KMS-11 (cell line): ENCODE data around the gene DUS1L.

ENCODE experiments used
- H2AFZ ChIP-seq: fragments of 200-600 bp; sonication (generic); 2 replicates; pipeline ENCODE4 v1.6.1; 2016; ENCODE audit warnings: antibody characterized with exemption, mixed run types, low read depth
- H3K27ac ChIP-seq: fragments of 200-600 bp; sonication (generic); 2 replicates; pipeline ENCODE4 v1.6.1; 2016; ENCODE audit warnings: mild to moderate bottlenecking, mixed run types
- H3K27me3 ChIP-seq: fragments of 200-600 bp; sonication (generic); 2 replicates; pipeline ENCODE4 v1.6.1; 2017; ENCODE audit warnings: mild to moderate bottlenecking, low read depth, mixed run types, moderate library complexity; ENCODE audit not compliant: insufficient read depth
- H3K36me3 ChIP-seq: fragments of 200-600 bp; sonication (generic); 2 replicates; pipeline ENCODE4 v1.6.1; 2017; ENCODE audit warnings: mild to moderate bottlenecking, mixed run types; ENCODE audit not compliant: insufficient read depth
- H3K4me1 ChIP-seq: fragments of 200-600 bp; sonication (generic); 2 replicates; pipeline ENCODE4 v1.6.1; 2016; ENCODE audit warnings: mild to moderate bottlenecking, low read depth, mixed run types; ENCODE audit not compliant: poor library complexity, severe bottlenecking
- H3K4me2 ChIP-seq: fragments of 200-600 bp; sonication (generic); 2 replicates; pipeline ENCODE4 v1.7.0; 2016; ENCODE audit warnings: mild to moderate bottlenecking, mixed run types
- H3K4me3 ChIP-seq: fragments of 200-600 bp; sonication (generic); IDR thresholded peaks from 2 replicates; pipeline ENCODE4 v1.6.1; 2017; ENCODE audit warnings: low read depth, low read length, mixed read lengths; ENCODE audit not compliant: insufficient read depth
- H3K79me2 ChIP-seq: fragments of 200-600 bp; sonication (generic); 2 replicates; pipeline ENCODE4 v1.6.1; 2016; ENCODE audit warnings: low read depth, mixed run types; ENCODE audit not compliant: insufficient read depth
- H3K9ac ChIP-seq: fragments of 200-600 bp; sonication (generic); 2 replicates; pipeline ENCODE4 v1.6.1; 2016; ENCODE audit warnings: mild to moderate bottlenecking, mixed run types
- H4K20me1 ChIP-seq: fragments of 200-600 bp; sonication (generic); 2 replicates; pipeline ENCODE4 v1.6.1; 2016; ENCODE audit warnings: mild to moderate bottlenecking, mixed run types; ENCODE audit not compliant: insufficient read depth
- CTCF ChIP-seq: fragments of 200-600 bp; sonication (generic); conservative IDR thresholded peaks from 2 replicates; pipeline ENCODE4 v1.6.1; 2017; ENCODE audit warnings: low read depth, mild to moderate bottlenecking, antibody characterized with exemption, low read length, moderate library complexity, mixed read lengths

The DUS1L gene

GRCh38 chr17:82103553-82104451 is 38.2 kb upstream of the DUS1L start:
- Histone ChIP-seq H3K9ac (no peak overlapping the region), H3K4me3 (no peak overlapping the region), H3K4me2 (no peak overlapping the region), H3K4me1 (peaks cover 25% of the 10 kb centered on the region), H3K27ac (no peak overlapping the region), H2AFZ (no peak overlapping the region), H3K36me3 (no peaks in the 10 kb centered on the region), H3K27me3 (no peaks in the 10 kb centered on the region), H3K79me2 (0 out of 2 replicates have a peak, but pooled peaks cover 10% of the 10 kb centered on the region), H4K20me1 (no peaks in the 10 kb centered on the region)
- TF ChIP-seq CTCF, result no peak

GRCh38 chr17:82101767-82102679 is 36.4 kb upstream of the DUS1L start:
- H3K36me3 ChIP-seq, result no peaks in the 10 kb centered on the region; the same call in 1 of the 2 replicates
- no peak overlapping the region for H3K9ac ChIP-seq
- H3K4me2 ChIP-seq, result no peak overlapping the region
- no peaks in the 10 kb centered on the region for H3K27me3 ChIP-seq
- H3K4me1 ChIP-seq, result peaks cover 21% of the 10 kb centered on the region
- H3K79me2 ChIP-seq, result peaks cover 21% of the 10 kb centered on the region
- H3K27ac ChIP-seq, result no peak overlapping the region
- no peak overlapping the region for H2AFZ ChIP-seq
- H3K4me3 ChIP-seq, result no peak overlapping the region
- no peaks in the 10 kb centered on the region for H4K20me1 ChIP-seq
- TF ChIP-seq CTCF, result no peak

- no peaks in the 10 kb centered on the region; the same call in 1 of the 2 replicates for H3K36me3 ChIP-seq
- H2AFZ ChIP-seq, result no peak overlapping the region
- H3K4me2 ChIP-seq, result no peak overlapping the region
- H3K4me3 ChIP-seq, result no peak overlapping the region
- peaks cover 4% of the 10 kb centered on the region; the same call in 1 of the 2 replicates for H4K20me1 ChIP-seq
- H3K79me2 ChIP-seq, result peaks cover 28% of the 10 kb centered on the region
- H3K9ac ChIP-seq, result no peak overlapping the region
- H3K4me1 ChIP-seq, result peaks cover 20% of the 10 kb centered on the region
- H3K27me3 ChIP-seq, result no peaks in the 10 kb centered on the region
- no peak for TF ChIP-seq CTCF
- no peak overlapping the region for H3K27ac ChIP-seq
Measured at GRCh38 chr17:82101301-82101715, 35.7 kb upstream of the DUS1L start.

- H3K4me1 ChIP-seq, result peaks cover 22% of the 10 kb centered on the region
- H3K9ac ChIP-seq, result no peak overlapping the region
- TF ChIP-seq CTCF, result no peak
- no peak overlapping the region for H2AFZ ChIP-seq
- H4K20me1 ChIP-seq, result peaks cover 8% of the 10 kb centered on the region; the same call in 1 of the 2 replicates
- no peaks in the 10 kb centered on the region; the same call in 1 of the 2 replicates for H3K36me3 ChIP-seq
- H3K27me3 ChIP-seq, result no peaks in the 10 kb centered on the region
- no peak overlapping the region; the same call in 1 of the 2 replicates for H3K4me2 ChIP-seq
- no peak overlapping the region for H3K4me3 ChIP-seq
- no peak overlapping the region for H3K27ac ChIP-seq
- peaks cover 34% of the 10 kb centered on the region for H3K79me2 ChIP-seq
Measured at GRCh38 chr17:82100502-82101298, 35.1 kb upstream of the DUS1L start.
